ENCODE measurements around the gene GRM4. TPM values are rescaled to one million over a fixed set of nuclear protein-coding genes. Genes with fewer than 3 reads are reported as not detected.

Gene GRM4
- total and polyA plus RNA-seq, 4 donors, result not detected

DNA sequence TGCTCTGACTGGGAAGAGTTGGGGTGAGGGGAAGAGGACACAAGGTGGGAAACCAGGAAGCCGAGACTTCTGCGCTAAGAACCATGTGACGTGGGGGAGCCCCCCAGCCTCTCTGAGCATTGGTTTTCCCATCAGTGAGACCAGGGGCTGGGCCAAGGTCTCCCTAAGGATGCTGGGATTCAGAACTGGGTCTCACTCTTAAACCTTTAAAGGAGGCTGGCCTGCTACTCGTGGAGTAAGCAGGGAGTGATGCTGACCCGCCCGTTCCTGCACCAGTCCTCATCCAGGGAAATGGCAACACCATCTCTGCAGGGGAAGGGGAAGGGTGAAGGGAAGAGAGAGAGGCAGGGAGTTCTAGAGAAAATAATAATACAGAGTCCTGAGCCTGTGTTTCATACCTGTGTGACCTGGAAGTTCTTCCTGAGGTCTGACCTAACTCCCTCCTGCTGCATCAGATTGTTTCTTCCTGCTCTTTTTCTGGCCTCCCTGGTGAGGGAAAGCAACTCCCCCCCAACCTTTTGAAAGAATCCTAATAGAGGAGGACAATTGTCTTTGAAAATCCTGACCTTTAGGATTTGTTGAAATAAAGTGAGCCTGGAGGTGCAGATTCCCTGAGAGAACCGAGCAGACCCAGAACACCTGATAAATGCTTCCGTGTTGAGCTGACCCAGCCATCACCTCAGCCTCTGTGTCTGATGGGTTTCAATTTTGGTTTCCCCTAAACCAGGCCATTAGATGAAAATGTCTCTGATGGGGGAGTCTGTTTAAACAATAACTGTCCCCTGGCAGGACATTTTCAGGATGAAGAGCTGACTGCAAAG, 3.0 kb upstream of the GRM4 start:
- WGBS, result 68% methylated on average over 8 of the region's 8 CpGs
- H3K27me3 ChIP-seq (ENCODE audit: control insufficient read depth in 4 of 4, insufficient read depth in 4 of 4, low read length in 3 of 4), result peaks cover 0 to 8% (median 3%) of the 10 kb centered on the region in 4 donors
- H3K36me3 ChIP-seq (ENCODE audit: control insufficient read depth in 4 of 4, insufficient read depth in 3 of 4, low read depth in 1 of 4, low read length in 3 of 4), result no peaks in the 10 kb centered on the region
- no peak overlapping the region for H3K9ac ChIP-seq (ENCODE audit: low read depth in 1 of 2, low read length in 2 of 2)
- H3K27ac ChIP-seq (ENCODE audit: low read depth in 1 of 2, low read length in 2 of 2), result no peak overlapping the region
- DNase-seq (ENCODE audit: low spot score), result no peak
- TF ChIP-seq RXRA (IDR thresholded peaks at IDR 0.05), result no peak
- TF ChIP-seq, protein P1, sequence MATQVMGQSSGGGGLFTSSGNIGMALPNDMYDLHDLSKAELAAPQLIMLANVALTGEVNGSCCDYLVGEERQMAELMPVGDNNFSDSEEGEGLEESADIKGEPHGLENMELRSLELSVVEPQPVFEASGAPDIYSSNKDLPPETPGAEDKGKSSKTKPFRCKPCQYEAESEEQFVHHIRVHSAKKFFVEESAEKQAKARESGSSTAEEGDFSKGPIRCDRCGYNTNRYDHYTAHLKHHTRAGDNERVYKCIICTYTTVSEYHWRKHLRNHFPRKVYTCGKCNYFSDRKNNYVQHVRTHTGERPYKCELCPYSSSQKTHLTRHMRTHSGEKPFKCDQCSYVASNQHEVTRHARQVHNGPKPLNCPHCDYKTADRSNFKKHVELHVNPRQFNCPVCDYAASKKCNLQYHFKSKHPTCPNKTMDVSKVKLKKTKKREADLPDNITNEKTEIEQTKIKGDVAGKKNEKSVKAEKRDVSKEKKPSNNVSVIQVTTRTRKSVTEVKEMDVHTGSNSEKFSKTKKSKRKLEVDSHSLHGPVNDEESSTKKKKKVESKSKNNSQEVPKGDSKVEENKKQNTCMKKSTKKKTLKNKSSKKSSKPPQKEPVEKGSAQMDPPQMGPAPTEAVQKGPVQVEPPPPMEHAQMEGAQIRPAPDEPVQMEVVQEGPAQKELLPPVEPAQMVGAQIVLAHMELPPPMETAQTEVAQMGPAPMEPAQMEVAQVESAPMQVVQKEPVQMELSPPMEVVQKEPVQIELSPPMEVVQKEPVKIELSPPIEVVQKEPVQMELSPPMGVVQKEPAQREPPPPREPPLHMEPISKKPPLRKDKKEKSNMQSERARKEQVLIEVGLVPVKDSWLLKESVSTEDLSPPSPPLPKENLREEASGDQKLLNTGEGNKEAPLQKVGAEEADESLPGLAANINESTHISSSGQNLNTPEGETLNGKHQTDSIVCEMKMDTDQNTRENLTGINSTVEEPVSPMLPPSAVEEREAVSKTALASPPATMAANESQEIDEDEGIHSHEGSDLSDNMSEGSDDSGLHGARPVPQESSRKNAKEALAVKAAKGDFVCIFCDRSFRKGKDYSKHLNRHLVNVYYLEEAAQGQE (IDR thresholded peaks at IDR 0.05), result no peak
- no peak for TF ChIP-seq GABPA (IDR thresholded peaks at IDR 0.05 in 1 of 2, conservative IDR thresholded peaks at IDR 0.05 in 1 of 2)
- TF ChIP-seq HNF4G (IDR thresholded peaks at IDR 0.05), result no peak
- no peak for TF ChIP-seq TAF1 (conservative IDR thresholded peaks at IDR 0.05)
- TF ChIP-seq NR2F2 (IDR thresholded peaks at IDR 0.05), result no peak
- no peak overlapping the region for H3K4me3 ChIP-seq (ENCODE audit: low read depth in 1 of 3, low read length in 3 of 3)
- H3K9me3 ChIP-seq (ENCODE audit: control insufficient read depth in 4 of 4, low read length in 3 of 4), result no peaks in the 10 kb centered on the region
- peaks cover 18 to 22% (median 18%) of the 10 kb centered on the region in 4 donors for H3K4me1 ChIP-seq (ENCODE audit: control insufficient read depth in 4 of 4, insufficient read depth in 4 of 4, low read length in 3 of 4)

DNA sequence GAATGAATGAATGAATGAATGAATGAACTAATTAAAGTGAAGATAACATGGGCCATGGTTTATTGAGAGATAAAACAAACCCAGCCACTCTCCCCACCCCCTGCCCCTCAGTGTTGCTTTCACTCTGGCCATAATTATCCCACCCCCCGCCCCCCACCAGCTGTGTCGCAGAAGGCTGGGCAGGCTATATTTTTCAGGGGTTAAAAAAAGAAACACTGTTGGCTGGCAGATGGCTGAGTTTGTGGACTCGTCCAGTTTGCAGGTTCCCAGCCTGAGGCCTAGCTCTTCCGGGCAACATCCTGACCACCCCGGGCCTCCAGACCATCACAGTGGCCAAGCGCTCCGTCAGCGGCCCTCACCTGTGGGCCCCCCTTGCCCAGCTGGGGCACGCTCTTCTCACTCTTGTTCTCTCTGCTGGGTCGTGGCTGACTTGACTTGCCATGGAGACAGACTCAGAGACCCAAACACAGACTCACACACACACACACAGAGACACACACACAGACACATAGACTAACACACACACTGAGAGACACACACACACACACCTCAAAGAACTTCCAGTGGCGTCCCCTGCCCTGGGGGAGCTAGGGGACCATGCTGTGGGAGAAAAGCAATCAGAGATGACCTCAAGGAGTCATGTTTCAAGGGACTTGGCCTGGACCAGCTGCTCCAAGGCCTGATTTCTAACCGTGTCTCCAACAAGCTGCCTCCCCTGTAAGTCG, 2.2 kb upstream of the GRM4 start:
- no peak overlapping the region for H3K4me3 ChIP-seq (ENCODE audit: low read depth in 1 of 3, low read length in 3 of 3)
- WGBS, result 78% methylated on average over 13 of the region's 13 CpGs
- TF ChIP-seq, protein P1 (IDR thresholded peaks at IDR 0.05), result no peak
- TF ChIP-seq FOXA2 (IDR thresholded peaks at IDR 0.05) (no peak), EGR1 (IDR thresholded peaks at IDR 0.05; ENCODE audit: low read depth in 2 of 2) (no peak), JUND (IDR thresholded peaks at IDR 0.05) (no peak)
- TF ChIP-seq, protein P2, sequence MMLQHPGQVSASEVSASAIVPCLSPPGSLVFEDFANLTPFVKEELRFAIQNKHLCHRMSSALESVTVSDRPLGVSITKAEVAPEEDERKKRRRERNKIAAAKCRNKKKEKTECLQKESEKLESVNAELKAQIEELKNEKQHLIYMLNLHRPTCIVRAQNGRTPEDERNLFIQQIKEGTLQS (IDR thresholded peaks at IDR 0.05), result no peak
- no peaks in the 10 kb centered on the region for H3K36me3 ChIP-seq (ENCODE audit: control insufficient read depth in 4 of 4, insufficient read depth in 3 of 4, low read depth in 1 of 4, low read length in 3 of 4)
- peaks cover 0 to 13% (median 7%) of the 10 kb centered on the region in 4 donors for H3K27me3 ChIP-seq (ENCODE audit: control insufficient read depth in 4 of 4, insufficient read depth in 4 of 4, low read length in 3 of 4)
- DNase-seq (ENCODE audit: low spot score), result no peak
- no peak overlapping the region for H3K27ac ChIP-seq (ENCODE audit: low read depth in 1 of 2, low read length in 2 of 2)
- no peak overlapping the region for H3K9ac ChIP-seq (ENCODE audit: low read depth in 1 of 2, low read length in 2 of 2)
- H3K4me1 ChIP-seq (ENCODE audit: control insufficient read depth in 4 of 4, insufficient read depth in 4 of 4, low read length in 3 of 4), result peaks cover 20 to 29% (median 22%) of the 10 kb centered on the region in 4 donors
- H3K9me3 ChIP-seq (ENCODE audit: control insufficient read depth in 4 of 4, low read length in 3 of 4), result no peaks in the 10 kb centered on the region
